Thoracic aorta (tissue), 2 donors: Measurements from ENCODE around the gene ARL14EP. TPM values are rescaled to one million over a fixed set of nuclear protein-coding genes. Genes with fewer than 3 reads are reported as not detected.

Experiments used
- ATAC-seq: fragments of 150-250 bp; one replicate; pipeline ENCODE4 v1.8.0; 2017; ENCODE audit warnings: low read depth; ENCODE audit not compliant: insufficient number of reproducible peaks, low FRiP score
- DNase-seq: peaks from one replicate; pipeline ENCODE4 v3.0.0-alpha.2; 2020; ENCODE audit warnings: low spot score
- H3K27ac ChIP-seq, 2 donors: fragments of 200-600 bp; sonication (generic); 1 replicate in 1 of 2; 2 replicates in 1 of 2; pipeline ENCODE4 v1.5.1; 2016; ENCODE audit warnings: mild to moderate bottlenecking in 2 of 2, moderate library complexity in 2 of 2
- H3K27me3 ChIP-seq: fragments of 200-600 bp; sonication (generic); replicated peaks from 2 replicates; pipeline ENCODE4 v1.6.0; 2016; ENCODE audit warnings: mild to moderate bottlenecking; ENCODE audit not compliant: insufficient read depth
- H3K36me3 ChIP-seq: fragments of 200-600 bp; sonication (generic); one replicate; pipeline ENCODE4 v1.5.1; 2016
- H3K4me1 ChIP-seq, 2 donors: fragments of 200-600 bp; sonication (generic); 1 replicate in 1 of 2; 2 replicates in 1 of 2; pipeline versions ENCODE4 v1.5.1 to v1.6.0; 2016; ENCODE audit warnings: low read depth in 2 of 2, mild to moderate bottlenecking in 1 of 2; ENCODE audit not compliant: control insufficient read depth in 1 of 2
- H3K4me3 ChIP-seq: fragments of 200-600 bp; sonication (generic); 2 replicates; pipeline ENCODE4 v1.5.1; 2016; ENCODE audit warnings: mild to moderate bottlenecking
- H3K9me3 ChIP-seq: fragments of 200-600 bp; sonication (generic); 2 replicates; pipeline ENCODE4 v1.5.1; 2016
- CTCF ChIP-seq: fragments of 200-600 bp; sonication (generic); IDR thresholded peaks from one replicate; pipeline ENCODE4 v1.5.1; 2019; ENCODE audit warnings: antibody characterized with exemption
- total RNA-seq, 2 donors: library from RNA; depleted of rRNA; stranded (reverse); fragments of >200 nt; gene quantifications; one replicate each; pipeline versions ENCODE4 v1.1.0 to v1.2.3, GENCODE V29; 2016

The ARL14EP gene
- total RNA-seq, 2 donors from 2014 or later = 16.7 to 24.6 TPM

GRCh38 chr11:30304620-30305019, 18.3 kb upstream of the ARL14EP start:
- no peak overlapping the region for H3K27ac ChIP-seq
- no peaks in the 10 kb centered on the region for H3K36me3 ChIP-seq
- no peak for TF ChIP-seq CTCF
- ATAC-seq = no peak
- H3K27me3 ChIP-seq = no peaks in the 10 kb centered on the region
- no peaks in the 10 kb centered on the region for H3K4me1 ChIP-seq
- no peak overlapping the region for H3K4me3 ChIP-seq
- no peaks in the 10 kb centered on the region for H3K9me3 ChIP-seq
- no peak for DNase-seq

GRCh38 chr11:30310623-30311022, 12.3 kb upstream of the ARL14EP start:
- Histone ChIP-seq H3K27ac (no peak overlapping the region), H3K4me3 (no peak overlapping the region), H3K36me3 (no peaks in the 10 kb centered on the region), H3K27me3 (no peaks in the 10 kb centered on the region), H3K9me3 (no peaks in the 10 kb centered on the region), H3K4me1 (no peaks in the 10 kb centered on the region)
- ATAC-seq = no peak
- no peak for TF ChIP-seq CTCF
- DNase-seq = no peak

GRCh38 chr11:30311189-30311588, 11.7 kb upstream of the ARL14EP start:
- H3K4me3 ChIP-seq = no peak overlapping the region
- H3K36me3 ChIP-seq = no peaks in the 10 kb centered on the region
- DNase-seq = no peak
- no peak overlapping the region for H3K27ac ChIP-seq
- no peaks in the 10 kb centered on the region for H3K9me3 ChIP-seq
- H3K4me1 ChIP-seq = no peaks in the 10 kb centered on the region
- TF ChIP-seq CTCF = no peak
- no peak for ATAC-seq
- H3K27me3 ChIP-seq = no peaks in the 10 kb centered on the region

- TF ChIP-seq CTCF = no peak
- H3K4me1 ChIP-seq = no peaks in the 10 kb centered on the region
- no peak overlapping the region for H3K4me3 ChIP-seq
- no peaks in the 10 kb centered on the region for H3K27me3 ChIP-seq
- no peak overlapping the region for H3K27ac ChIP-seq
- DNase-seq (no peak), ATAC-seq (no peak)
- H3K36me3 ChIP-seq = no peaks in the 10 kb centered on the region
- no peaks in the 10 kb centered on the region for H3K9me3 ChIP-seq
These were observed 10.7 kb upstream of the ARL14EP start for GRCh38 chr11:30312243-30312642.

- Histone ChIP-seq H3K4me1 (no peaks in the 10 kb centered on the region), H3K36me3 (no peaks in the 10 kb centered on the region), H3K27me3 (no peaks in the 10 kb centered on the region), H3K27ac (no peak overlapping the region), H3K4me3 (no peak overlapping the region), H3K9me3 (no peaks in the 10 kb centered on the region)
- DNase-seq (no peak), ATAC-seq (no peak)
- TF ChIP-seq CTCF = no peak
These were observed 9.3 kb upstream of the ARL14EP start for GRCh38 chr11:30313580-30313979.
